Natural killer cell (primary cell): Measurements from ENCODE around the gene PLA2G10. TPM values are rescaled to one million over a fixed set of nuclear protein-coding genes. Genes with fewer than 3 reads are reported as not detected.
A peak's percentile ranks its signal among the peaks of the same experiment; 100 is the strongest.
"Not testable (repeated sequence)": the region's sequence is repeated elsewhere in the genome, so short reads cannot be mapped to it uniquely, and the experiment has no call there.

ENCODE experiments used
- ATAC-seq, 3 donors: fragments of 150-1000 bp in 2 of 3; fragments of 200-7000 bp in 1 of 3; cut with Tn5 transposase; 1 replicate in 1 of 3; 2 replicates in 2 of 3; pipeline ENCODE4 v1.10.0; 2021; ENCODE audit warnings: mild to moderate bottlenecking in 2 of 3, moderate library complexity in 2 of 3
- DNase-seq, 2 donors: peaks; one replicate each; pipeline versions ENCODE4 v3.0.0 to v3.0.0-alpha.2; 2013 to 2021; ENCODE audit warnings: mixed read lengths in 1 of 2
- H3K27ac ChIP-seq: one replicate; pipeline ENCODE4 v1.5.1; 2013; ENCODE audit warnings: mild to moderate bottlenecking, low read length
- H3K27me3 ChIP-seq: one replicate; pipeline ENCODE4 v1.6.1; 2013; ENCODE audit warnings: low read length; ENCODE audit not compliant: control insufficient read depth, insufficient read depth
- H3K36me3 ChIP-seq: one replicate; pipeline ENCODE4 v1.6.1; 2013; ENCODE audit warnings: low read length; ENCODE audit not compliant: control insufficient read depth, insufficient read depth
- H3K4me1 ChIP-seq: one replicate; pipeline ENCODE4 v1.6.1; 2013; ENCODE audit warnings: low read length; ENCODE audit not compliant: control insufficient read depth, insufficient read depth
- H3K4me3 ChIP-seq: one replicate; pipeline ENCODE4 v1.5.1; 2013; ENCODE audit warnings: low read length
- H3K9me3 ChIP-seq: one replicate; pipeline ENCODE4 v1.6.1; 2013; ENCODE audit warnings: low read length; ENCODE audit not compliant: control insufficient read depth, insufficient read depth
- H3K27ac Mint-ChIP-seq, 2 donors: one replicate each; pipeline ENCODE4 v1.8.0; 2022; ENCODE audit warnings: mild to moderate bottlenecking in 2 of 2, mixed read lengths in 2 of 2, moderate library complexity in 1 of 2
- H3K27me3 Mint-ChIP-seq, 2 donors: one replicate each; pipeline ENCODE4 v1.8.0; 2022; ENCODE audit warnings: low read depth in 2 of 2, mixed read lengths in 2 of 2
- H3K36me3 Mint-ChIP-seq: one replicate; pipeline ENCODE4 v1.8.0; 2022; ENCODE audit warnings: mixed read lengths
- H3K4me1 Mint-ChIP-seq, 2 donors: one replicate each; pipeline ENCODE4 v1.8.0; 2022; ENCODE audit warnings: mixed read lengths in 2 of 2
- H3K4me3 Mint-ChIP-seq: one replicate; pipeline ENCODE4 v1.8.0; 2022; ENCODE audit warnings: mild to moderate bottlenecking, moderate library complexity, mixed read lengths
- H3K9me3 Mint-ChIP-seq, 2 donors: one replicate each; pipeline ENCODE4 v1.8.0; 2022; ENCODE audit warnings: mixed read lengths in 2 of 2
- WGBS: methylation state at CpG from one replicate; pipeline ENCODE4 v1.1.7; 2013; ENCODE audit warnings: missing lambda C conversion rate; ENCODE audit not compliant: insufficient coverage; 5-methylcytosine and 5-hydroxymethylcytosine counted together
- intact Hi-C: fragments of 100-400 bp; cut with micrococcal nuclease; formaldehyde crosslinking; loops from one replicate; pipeline ENCODE4 v1.14.2; 2022
- total RNA-seq, 4 donors: library from RNA; stranded (reverse); fragments of 120-200 nt in 1 of 4; gene quantifications; one replicate each; pipeline versions ENCODE4 v1.2.3 to v1.2.4, GENCODE V29; 2013 to 2022
- TF ChIP-seq, protein P1 (sequence below): fragments of 200-600 bp; IDR thresholded peaks from one replicate; pipeline ENCODE4 v1.8.0; 2022; ENCODE audit warnings: antibody characterized with exemption

Gene PLA2G10
- total RNA-seq, 3 donors from 2014 or later (not counting 1 experiment from before 2014, with no cell fraction given): not detected

DNA sequence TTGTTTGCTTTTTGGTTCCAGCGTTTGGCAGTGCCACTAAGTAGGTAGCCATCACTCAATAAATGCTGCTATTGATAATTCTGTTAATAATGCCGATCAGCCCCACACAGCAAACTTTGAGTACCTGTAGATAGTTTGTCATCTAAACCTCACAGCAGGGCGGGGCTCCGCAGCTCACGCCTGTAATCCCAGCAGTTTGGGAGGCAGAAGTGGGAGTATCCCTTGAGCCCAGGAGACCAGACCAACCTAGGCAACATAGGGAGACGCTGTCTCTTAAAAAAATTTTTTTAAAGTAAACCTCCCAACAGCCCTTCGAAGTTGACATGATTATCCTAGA is 59.8 kb downstream of the PLA2G10 start:
- H3K27me3 Mint-ChIP-seq: no peaks in the 10 kb centered on the region
- peaks cover 3 to 4% of the 10 kb centered on the region in 2 donors for H3K9me3 Mint-ChIP-seq
- peak overlapping the region; percentile 98 to 99 for H3K27ac Mint-ChIP-seq
- H3K4me3 Mint-ChIP-seq: peak overlapping the region; percentile 98
- Histone ChIP-seq H3K27ac (peak overlapping the region; percentile 92), H3K9me3 (no peaks in the 10 kb centered on the region), H3K27me3 (no peaks in the 10 kb centered on the region), H3K4me1 (peaks cover 41% of the 10 kb centered on the region), H3K36me3 (peaks cover 7% of the 10 kb centered on the region), H3K4me3 (peak overlapping the region; percentile 90)
- intact Hi-C loops: loop anchor here (5.0 kb wide), 1 partner anchor 712 kb away; the partner anchor contains the start of gene ERCC4
- H3K4me1 Mint-ChIP-seq: peaks cover 35 to 52% of the 10 kb centered on the region in 2 donors
- 92% methylated on average over 7 of the region's 7 CpGs for WGBS
- ATAC-seq (no peak), DNase-seq (no peak)
- no peaks in the 10 kb centered on the region for H3K36me3 Mint-ChIP-seq
- TF ChIP-seq, protein P1, sequence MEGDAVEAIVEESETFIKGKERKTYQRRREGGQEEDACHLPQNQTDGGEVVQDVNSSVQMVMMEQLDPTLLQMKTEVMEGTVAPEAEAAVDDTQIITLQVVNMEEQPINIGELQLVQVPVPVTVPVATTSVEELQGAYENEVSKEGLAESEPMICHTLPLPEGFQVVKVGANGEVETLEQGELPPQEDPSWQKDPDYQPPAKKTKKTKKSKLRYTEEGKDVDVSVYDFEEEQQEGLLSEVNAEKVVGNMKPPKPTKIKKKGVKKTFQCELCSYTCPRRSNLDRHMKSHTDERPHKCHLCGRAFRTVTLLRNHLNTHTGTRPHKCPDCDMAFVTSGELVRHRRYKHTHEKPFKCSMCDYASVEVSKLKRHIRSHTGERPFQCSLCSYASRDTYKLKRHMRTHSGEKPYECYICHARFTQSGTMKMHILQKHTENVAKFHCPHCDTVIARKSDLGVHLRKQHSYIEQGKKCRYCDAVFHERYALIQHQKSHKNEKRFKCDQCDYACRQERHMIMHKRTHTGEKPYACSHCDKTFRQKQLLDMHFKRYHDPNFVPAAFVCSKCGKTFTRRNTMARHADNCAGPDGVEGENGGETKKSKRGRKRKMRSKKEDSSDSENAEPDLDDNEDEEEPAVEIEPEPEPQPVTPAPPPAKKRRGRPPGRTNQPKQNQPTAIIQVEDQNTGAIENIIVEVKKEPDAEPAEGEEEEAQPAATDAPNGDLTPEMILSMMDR: no peak

DNA sequence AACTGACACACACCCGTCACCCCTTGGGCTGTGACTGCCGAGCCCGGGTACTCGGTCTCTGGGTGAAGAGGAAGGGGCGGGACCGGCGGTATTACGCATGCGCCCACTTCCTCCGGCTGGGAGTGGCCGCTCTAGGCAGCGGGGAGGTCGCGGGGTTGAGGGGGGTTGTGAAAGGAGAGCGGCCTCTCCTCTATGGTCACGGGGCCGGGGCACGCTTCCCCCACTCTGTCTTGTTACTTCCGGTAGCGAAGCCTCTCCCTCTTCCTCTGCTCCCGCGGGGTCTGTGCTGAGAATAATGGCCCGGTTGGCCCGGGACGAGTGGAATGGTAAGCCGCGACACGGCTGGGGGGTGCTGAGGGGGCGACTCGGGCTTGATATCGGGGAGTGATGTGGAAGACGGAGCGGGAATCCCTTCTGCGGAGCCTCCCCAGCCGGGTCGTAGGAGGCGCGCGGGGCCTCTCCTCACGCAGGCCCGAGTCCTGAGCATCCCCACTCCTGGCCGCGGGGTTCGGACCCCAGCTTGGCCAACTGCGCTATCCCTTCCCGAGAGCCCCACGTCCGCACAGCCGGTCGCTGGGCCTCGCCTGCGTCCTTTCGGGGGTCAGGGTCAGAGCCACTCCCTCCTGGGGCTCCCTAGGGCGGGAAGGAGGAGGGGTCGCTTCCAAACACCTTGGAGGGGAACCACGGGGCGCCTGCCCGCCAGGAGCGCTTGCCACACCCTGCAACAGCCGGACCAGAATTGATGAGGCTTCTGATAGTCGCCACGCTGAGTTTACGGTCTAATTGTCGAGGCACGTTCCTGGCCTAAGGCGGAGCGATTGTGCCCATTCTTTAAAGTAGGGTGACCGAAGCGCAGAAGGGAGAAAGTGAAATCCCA is 61.2 kb downstream of the PLA2G10 start, which contains the start of gene BFAR:
BFAR (plus strand) TSS at position 259 of the 877 bp plus-strand sequence. CDS start 11,396 bp downstream, outside the sequence.
- no peaks in the 10 kb centered on the region for H3K27me3 Mint-ChIP-seq
- H3K9me3 ChIP-seq: no peaks in the 10 kb centered on the region
- H3K4me3 ChIP-seq: peak within 1 kb of the TSS; percentile 90
- peak within 1 kb of the TSS; percentile 92 for H3K27ac ChIP-seq
- H3K4me1 Mint-ChIP-seq: peaks cover 44 to 59% of the 10 kb centered on the region in 2 donors
- intact Hi-C loops: loop anchor here (5.0 kb wide), 1 partner anchor 711 kb away; the partner anchor contains the start of gene ERCC4
- H3K27ac Mint-ChIP-seq: peak within 1 kb of the TSS; percentile 98 to 99
- TF ChIP-seq, protein P1: no peak
- ATAC-seq: peak; percentile 73 to 88 (median 75)
- H3K36me3 ChIP-seq: peaks cover 3% of the 10 kb centered on the region
- H3K4me3 Mint-ChIP-seq: peak within 1 kb of the TSS; percentile 98
- peaks cover 3 to 4% of the 10 kb centered on the region in 2 donors for H3K9me3 Mint-ChIP-seq
- WGBS: under 1% methylated on average over 69 of the region's 69 CpGs
- no peaks in the 10 kb centered on the region for H3K27me3 ChIP-seq
- H3K36me3 Mint-ChIP-seq: no peaks in the 10 kb centered on the region
- peaks cover 47% of the 10 kb centered on the region for H3K4me1 ChIP-seq
- peak; percentile 99 for DNase-seq

DNA sequence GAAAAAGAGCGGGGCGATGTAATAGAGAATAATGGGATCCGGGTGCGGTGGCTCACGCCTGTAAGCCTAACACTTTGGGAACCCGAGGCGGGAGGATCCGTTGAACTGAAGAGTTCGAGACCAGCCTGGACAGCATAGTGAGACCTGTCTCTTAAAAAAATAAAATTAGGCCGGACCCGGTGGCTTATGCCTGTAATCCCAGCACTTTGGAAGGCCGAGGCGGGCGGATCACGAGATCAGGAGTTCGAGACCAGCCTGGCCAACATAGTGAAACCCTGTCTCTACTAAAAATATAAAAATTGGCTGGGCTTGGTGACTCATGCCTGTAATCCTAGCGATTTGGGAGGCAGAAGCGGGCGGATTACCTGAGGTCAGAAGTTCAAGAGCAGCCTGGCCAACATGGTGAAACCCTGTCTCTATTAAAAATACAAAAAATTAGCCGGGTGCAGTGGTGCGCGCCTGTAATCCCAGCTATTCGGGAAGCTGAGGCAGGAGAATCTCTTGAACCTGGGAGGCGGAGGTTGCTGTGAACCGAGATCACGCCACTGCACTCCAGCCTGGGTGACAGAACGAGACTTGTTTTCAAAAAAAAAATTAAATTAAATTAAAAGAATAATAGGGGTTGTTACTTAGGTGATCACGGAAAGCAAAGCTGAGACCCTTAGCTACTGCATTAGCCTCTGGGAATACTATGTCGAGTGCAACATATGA is 63.3 kb downstream of the PLA2G10 start:
- 86% methylated on average over 28 of the region's 29 CpGs for WGBS
- Histone ChIP-seq H3K27ac (peak overlapping the region; percentile 91), H3K4me3 (peak overlapping the region; percentile 29), H3K36me3 (peaks cover 20% of the 10 kb centered on the region), H3K4me1 (peaks cover 47% of the 10 kb centered on the region)
- ATAC-seq, H3K36me3 Mint-ChIP-seq, DNase-seq, H3K9me3 Mint-ChIP-seq, H3K27me3 Mint-ChIP-seq, H3K27me3 ChIP-seq, H3K9me3 ChIP-seq: not testable (repeated sequence)
- Mint-ChIP-seq H3K27ac (peak overlapping the region; percentile 98 to 99), H3K4me3 (peak overlapping the region; percentile 91), H3K4me1 (peaks cover 37 to 52% of the 10 kb centered on the region in 2 donors)
- intact Hi-C loops: loop anchor here (5.0 kb wide), 1 partner anchor 708 kb away; the partner anchor contains the start of gene ERCC4
